ENCODE results near the gene OR2T5.
"Not testable (repeated sequence)": the region's sequence is repeated elsewhere in the genome, so short reads cannot be mapped to it uniquely, and the experiment has no call there.

Gene OR2T5

GRCh38 chr1:248488289-248488688, at the start of gene OR2T5:
TSS of gene OR2T5 (plus strand) at chr1:248488589. CDS start at chr1:248488589, 0 bp downstream.
- DNase-seq (ENCODE audit: low spot score) = not testable (repeated sequence)

GRCh38 chr1:248438668-248439067, 49.7 kb upstream of the OR2T5 start:
- DNase-seq (ENCODE audit: low spot score) = not testable (repeated sequence)

- DNase-seq (ENCODE audit: low spot score) = not testable (repeated sequence)
Measured at GRCh38 chr1:248439283-248439682, 49.1 kb upstream of the OR2T5 start.

GRCh38 chr1:248442500-248443277, 45.7 kb upstream of the OR2T5 start:
- not testable (repeated sequence) for DNase-seq (ENCODE audit: low spot score)

- not testable (repeated sequence) for DNase-seq (ENCODE audit: low spot score)
Measured at GRCh38 chr1:248444603-248445002, 43.8 kb upstream of the OR2T5 start.

GRCh38 chr1:248445399-248445798, 43.0 kb upstream of the OR2T5 start, which contains the start of gene OR2T2:
TSS of gene OR2T2 (plus strand) at chr1:248445637. CDS start at chr1:248452798, 7,161 bp downstream.
- DNase-seq (ENCODE audit: low spot score) = not testable (repeated sequence)

GRCh38 chr1:248448409-248449074, 39.8 kb upstream of the OR2T5 start:
- not testable (repeated sequence) for DNase-seq (ENCODE audit: low spot score)

- DNase-seq (ENCODE audit: low spot score) = not testable (repeated sequence)
Measured at GRCh38 chr1:248449821-248450465, 38.4 kb upstream of the OR2T5 start.

- DNase-seq (ENCODE audit: low spot score) = not testable (repeated sequence)
Measured at GRCh38 chr1:248450466-248451145, 37.8 kb upstream of the OR2T5 start.

- not testable (repeated sequence) for DNase-seq (ENCODE audit: low spot score)
Measured at GRCh38 chr1:248453619-248454018, 34.8 kb upstream of the OR2T5 start.

- not testable (repeated sequence) for DNase-seq (ENCODE audit: low spot score)
Measured at GRCh38 chr1:248455045-248455444, 33.3 kb upstream of the OR2T5 start.

GRCh38 chr1:248456635-248457034, 31.8 kb upstream of the OR2T5 start:
- not testable (repeated sequence) for DNase-seq (ENCODE audit: low spot score)

GRCh38 chr1:248459117-248459516, 29.3 kb upstream of the OR2T5 start:
- DNase-seq (ENCODE audit: low spot score) = not testable (repeated sequence)

- no peak for DNase-seq (ENCODE audit: low spot score)
Measured at GRCh38 chr1:248471154-248471553, 17.2 kb upstream of the OR2T5 start.

GRCh38 chr1:248472111-248472510, 16.3 kb upstream of the OR2T5 start:
- DNase-seq (ENCODE audit: low spot score) = not testable (repeated sequence)

- not testable (repeated sequence) for DNase-seq (ENCODE audit: low spot score)
Measured at GRCh38 chr1:248473051-248473450, 15.3 kb upstream of the OR2T5 start, which contains the start of gene OR2T3. TSS of gene OR2T3 (plus strand) at chr1:248473351. CDS start at chr1:248473351, 0 bp downstream.

GRCh38 chr1:248475660-248476059, 12.7 kb upstream of the OR2T5 start:
- DNase-seq (ENCODE audit: low spot score) = not testable (repeated sequence)

- DNase-seq (ENCODE audit: low spot score) = not testable (repeated sequence)
Measured at GRCh38 chr1:248481686-248482579, 6.5 kb upstream of the OR2T5 start.

- DNase-seq (ENCODE audit: low spot score) = not testable (repeated sequence)
Measured at GRCh38 chr1:248496661-248497060, 8.3 kb downstream of the OR2T5 start.

- not testable (repeated sequence) for DNase-seq (ENCODE audit: low spot score)
Measured at GRCh38 chr1:248500305-248501035, 12.1 kb downstream of the OR2T5 start.
